Measurements from ENCODE around the gene SPACA4. TPM values are rescaled to one million over a fixed set of nuclear protein-coding genes. Genes with fewer than 3 reads are reported as not detected.

The SPACA4 gene
- total and polyA plus RNA-seq, 2 of the 4 experiments (the other 2 are of a cell fraction): not detected

GRCh38 chr19:48627865-48628314 lies 21.3 kb downstream of the SPACA4 start:
- no peak overlapping the region for H3K56ac ChIP-seq (ENCODE audit: extremely low read depth, insufficient read depth, low read length)
- H3K4ac ChIP-seq (ENCODE audit: low read depth, low read length): no peak overlapping the region
- H2AK5ac ChIP-seq (ENCODE audit: low read depth, low read length): no peak overlapping the region
- H3K4me2 ChIP-seq (ENCODE audit: low read depth, low read length): no peak overlapping the region
- H3K79me1 ChIP-seq (ENCODE audit: low read depth in 1 of 2, low read length in 2 of 2): peaks cover 4 to 21% of the 10 kb centered on the region in 2 experiments; a peak in 3 of 4 replicates
- no peak overlapping the region for H2BK5ac ChIP-seq (ENCODE audit: low read depth, low read length, poor library complexity, severe bottlenecking)
- H3K27me3 ChIP-seq (ENCODE audit: control insufficient read depth, insufficient read depth, low read length): no peaks in the 10 kb centered on the region
- no peak overlapping the region for H2BK20ac ChIP-seq (ENCODE audit: low read depth, low read length)
- BruUV-seq (replicated peaks): no TSS peak
- no peak overlapping the region for H4K5ac ChIP-seq (ENCODE audit: low read depth, low read length)
- no peak overlapping the region for H4K8ac ChIP-seq (ENCODE audit: low read depth in 2 of 2, low read length in 2 of 2)
- H3K4me3 ChIP-seq (ENCODE audit: insufficient read depth, low read depth, low read length): no peak overlapping the region
- no peak for TF ChIP-seq ELK1 (IDR thresholded peaks at IDR 0.05; ENCODE audit: borderline replicate concordance, low read depth, low read length)
- no peak for TF ChIP-seq CTCF (conservative IDR thresholded peaks at IDR 0.05; ENCODE audit: low read depth, low read length)
- no peak for TF ChIP-seq USF2 (IDR thresholded peaks at IDR 0.05; ENCODE audit: low read depth, low read length)
- no peak for TF ChIP-seq NFE2L2 (IDR thresholded peaks at IDR 0.05; ENCODE audit: low read depth, low read length)
- TF ChIP-seq BHLHE40 (IDR thresholded peaks at IDR 0.05; ENCODE audit: low read depth, low read length): no peak
- no peak for TF ChIP-seq MXI1 (IDR thresholded peaks at IDR 0.05; ENCODE audit: borderline replicate concordance, low read depth, low read length)
- TF ChIP-seq POLR2A (IDR thresholded peaks at IDR 0.05; ENCODE audit: low read depth, low read length): no peak
- TF ChIP-seq SMC3 (IDR thresholded peaks at IDR 0.05; ENCODE audit: low read depth, low read length): no peak
- TF ChIP-seq FOS (IDR thresholded peaks at IDR 0.05; ENCODE audit: low read depth, low read length): no peak
- TF ChIP-seq CHD1 (IDR thresholded peaks at IDR 0.05; ENCODE audit: low read depth, low read length): no peak
- no peak for TF ChIP-seq MAZ (IDR thresholded peaks at IDR 0.05; ENCODE audit: borderline replicate concordance, low read depth, low read length)
- no peak for TF ChIP-seq RAD21 (IDR thresholded peaks at IDR 0.05; ENCODE audit: low read length)
- TF ChIP-seq RCOR1 (IDR thresholded peaks at IDR 0.05; ENCODE audit: insufficient replicate concordance, low read length): no peak
- TF ChIP-seq MAFK (IDR thresholded peaks at IDR 0.05; ENCODE audit: low read depth, low read length): no peak
- H2BK120ac ChIP-seq (ENCODE audit: low read depth, low read length): no peak overlapping the region
- dilution Hi-C loops (cut with HindIII; ENCODE audit: low sequenced_read_pairs, unreplicated experiment): no loop called here
- no peak for DNase-seq
- H3K14ac ChIP-seq (replicated peaks; ENCODE audit: low read depth, low read length): no peak overlapping the region
- H3K27ac ChIP-seq (ENCODE audit: insufficient read depth, low read length): no peak overlapping the region
- H3K9ac ChIP-seq (ENCODE audit: low read depth, low read length): no peak overlapping the region
- ATAC-seq (ENCODE audit: low read depth): no peak
- peaks cover 6% of the 10 kb centered on the region; the same call in 1 of the 2 replicates for H3K36me3 ChIP-seq (ENCODE audit: control insufficient read depth, insufficient read depth, low read length)
- ChIA-PET CTCF (no interaction called here), POLR2A (ENCODE audit: unreplicated experiment) (no interaction called here)
- no peak overlapping the region for H2BK15ac ChIP-seq (ENCODE audit: low read depth, low read length)
- no peak overlapping the region for H2AFZ ChIP-seq (replicated peaks; ENCODE audit: low read length, poor library complexity)
- intact Hi-C loops (cut with micrococcal nuclease): no loop called here
- in situ Hi-C loops (cut with MboI; ENCODE audit: low sequenced_read_pairs): no loop called here
- H3K18ac ChIP-seq (ENCODE audit: low read depth, low read length): no peak overlapping the region
- WGBS, 2 experiments (ENCODE audit: extremely low coverage in 2 of 2, insufficient read length in 1 of 2): 90% methylated on average over 2 of the region's 17 CpGs; no CpG with 5 or more reads in 1 of the 2 experiments
- peaks cover 23% of the 10 kb centered on the region for H3K4me1 ChIP-seq (ENCODE audit: control insufficient read depth, insufficient read depth, low read length)
- H4K20me1 ChIP-seq (ENCODE audit: insufficient read depth, low read length): no peaks in the 10 kb centered on the region
- no peak overlapping the region for H4K91ac ChIP-seq (ENCODE audit: insufficient read depth, low read depth, low read length)
- H3K9me3 ChIP-seq (ENCODE audit: control insufficient read depth, insufficient read depth, low read length): no peaks in the 10 kb centered on the region
- H2AK9ac ChIP-seq (replicated peaks; ENCODE audit: low read depth, low read length, poor library complexity): no peak overlapping the region
- peaks cover 6% of the 10 kb centered on the region for H3K9me1 ChIP-seq (ENCODE audit: insufficient read depth, low read length)
- no peak overlapping the region for H3K23ac ChIP-seq (ENCODE audit: low read depth, low read length)
